ENCODE results near the gene BFSP1. TPM values are rescaled to one million over a fixed set of nuclear protein-coding genes. Genes with fewer than 3 reads are reported as not detected.

Gene BFSP1
- total RNA-seq, 2 experiments from 2014 or later = 2.0 to 2.2 TPM

DNA sequence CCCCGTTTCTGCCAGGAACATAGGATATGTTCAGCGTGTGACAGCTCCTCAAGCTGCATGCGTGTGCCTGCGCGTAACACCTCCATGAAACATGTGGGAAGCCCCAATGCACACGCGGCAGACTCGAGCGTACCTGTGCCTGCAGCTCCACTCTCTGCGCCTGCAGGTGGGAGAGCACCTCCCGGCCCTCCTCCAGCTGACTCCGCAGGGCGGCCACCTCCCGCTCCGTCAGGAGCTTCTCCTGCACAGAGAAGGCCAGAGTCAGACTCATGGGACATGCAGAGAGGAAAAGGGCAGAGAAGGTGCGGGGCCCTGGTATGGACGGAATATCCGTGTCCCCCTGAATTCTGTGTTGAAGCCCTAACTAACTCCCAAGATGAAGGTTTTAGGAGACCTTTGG, 22.4 kb downstream of the BFSP1 start:
- ChIA-PET POLR2A (no interaction called here), CTCF (interaction anchor here (1.3 kb wide), 1 partner anchor 15 kb away, joined by 3 read pairs; no protein-coding TSS in a partner anchor)
- H3K36me3 Mint-ChIP-seq (ENCODE audit: low read depth) = peaks cover 3% of the 10 kb centered on the region
- peaks cover 15% of the 10 kb centered on the region for H3K27me3 Mint-ChIP-seq
- no peak overlapping the region for H3K4me3 Mint-ChIP-seq
- no peak overlapping the region for H3K27ac Mint-ChIP-seq
- peaks cover 54% of the 10 kb centered on the region for H3K4me1 Mint-ChIP-seq
- H3K9me3 Mint-ChIP-seq = no peaks in the 10 kb centered on the region
- DNase-seq = no peak

DNA sequence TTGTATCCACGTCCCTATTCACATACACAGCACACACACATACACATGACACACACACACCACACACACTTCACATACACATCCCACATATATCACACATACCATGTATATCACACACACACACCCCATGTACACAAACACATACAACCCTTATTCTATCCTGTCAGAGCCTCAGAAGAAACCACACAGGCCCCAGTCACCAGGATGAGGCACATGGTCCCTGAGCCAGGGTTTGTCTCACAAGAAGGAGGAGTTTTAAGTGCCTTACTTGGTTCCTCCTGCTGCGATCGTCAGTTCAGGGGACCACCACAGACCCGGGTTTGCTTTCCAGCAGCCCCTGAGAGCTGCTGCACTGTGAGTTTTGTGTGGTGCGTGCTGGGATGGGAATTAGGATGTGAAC, 23.6 kb downstream of the BFSP1 start:
- CTCF ChIA-PET = no interaction called here
- Mint-ChIP-seq H3K27me3 (peaks cover 14% of the 10 kb centered on the region), H3K9me3 (no peaks in the 10 kb centered on the region), H3K36me3 (ENCODE audit: low read depth) (peaks cover 8% of the 10 kb centered on the region), H3K4me3 (no peak overlapping the region), H3K27ac (peak overlapping the region; percentile 3), H3K4me1 (peaks cover 65% of the 10 kb centered on the region)
- POLR2A ChIA-PET = no interaction called here
- no peak for DNase-seq

DNA sequence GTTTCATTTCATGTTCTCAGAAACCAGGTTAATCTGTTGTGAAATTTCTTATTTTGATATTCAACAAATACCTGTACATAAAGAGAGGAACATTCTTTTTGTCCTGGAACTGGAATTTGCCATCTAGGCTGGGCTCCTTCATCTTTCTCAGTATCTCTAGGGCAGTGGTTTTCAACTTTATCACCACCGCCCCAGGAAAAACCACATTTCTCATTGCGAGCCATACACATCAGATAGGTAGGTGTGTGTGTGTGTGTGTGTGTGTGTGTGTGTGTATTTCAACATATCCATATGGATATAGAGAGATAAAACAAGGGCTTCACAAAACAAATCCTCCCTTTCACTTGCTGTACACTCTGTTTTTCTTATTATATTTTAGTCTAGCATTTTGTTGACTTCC, 24.1 kb downstream of the BFSP1 start:
- Mint-ChIP-seq H3K36me3 (ENCODE audit: low read depth) (peaks cover 8% of the 10 kb centered on the region), H3K9me3 (no peaks in the 10 kb centered on the region), H3K27me3 (peaks cover 14% of the 10 kb centered on the region), H3K4me1 (peaks cover 69% of the 10 kb centered on the region), H3K4me3 (no peak overlapping the region), H3K27ac (peak overlapping the region; percentile 3)
- POLR2A ChIA-PET = no interaction called here
- CTCF ChIA-PET = interaction anchor here (0.5 kb wide), 1 partner anchor 351 kb away, joined by 3 read pairs; no protein-coding TSS in a partner anchor
- DNase-seq = no peak

DNA sequence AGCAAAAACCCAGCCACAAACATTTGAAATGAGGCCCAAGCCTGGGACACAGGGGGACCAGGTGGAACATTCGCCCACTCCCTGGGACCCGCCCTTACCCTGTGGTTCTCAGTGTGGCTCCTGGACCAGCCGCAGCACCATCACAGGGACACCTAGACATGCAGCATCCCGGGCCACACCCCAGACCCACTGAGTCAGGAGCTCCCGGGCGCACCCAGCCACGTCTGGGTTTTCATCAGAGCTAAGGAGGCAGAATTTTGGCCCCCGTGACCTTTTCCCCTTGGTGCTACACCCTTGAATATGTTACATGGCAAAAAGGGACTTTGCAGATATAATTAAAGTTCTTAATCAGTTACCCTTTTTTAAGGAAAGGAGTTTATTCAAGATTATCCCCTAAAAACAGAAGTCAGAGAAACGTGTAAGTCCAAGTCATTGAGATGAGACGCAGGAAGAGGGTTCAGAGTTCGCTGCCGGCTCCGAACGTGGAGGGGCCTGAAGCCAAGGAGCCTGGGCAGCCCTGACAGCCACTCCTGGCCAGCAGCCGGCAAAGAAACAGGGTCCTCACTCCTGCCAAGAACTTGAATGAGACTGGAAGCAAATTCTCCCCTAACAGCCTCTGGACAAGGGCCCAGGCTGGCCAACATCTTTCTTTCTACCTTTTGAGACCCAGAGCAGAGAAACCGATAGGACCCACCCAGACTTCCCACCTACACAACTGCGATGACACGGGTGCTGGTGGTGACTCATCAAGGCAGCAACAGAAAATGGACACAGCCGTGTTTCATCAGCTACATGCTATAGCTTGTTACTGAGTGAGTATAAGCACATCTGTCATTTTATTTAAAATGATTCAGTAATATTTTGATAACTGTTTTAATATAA, 25.3 kb downstream of the BFSP1 start:
- DNase-seq = peak; percentile 23
- Mint-ChIP-seq H3K4me1 (peaks cover 61% of the 10 kb centered on the region), H3K27me3 (peaks cover 16% of the 10 kb centered on the region), H3K9me3 (no peaks in the 10 kb centered on the region), H3K4me3 (peak overlapping the region; percentile 77), H3K36me3 (ENCODE audit: low read depth) (peaks cover 6% of the 10 kb centered on the region), H3K27ac (peak overlapping the region; percentile 95)
- POLR2A ChIA-PET = no interaction called here
- CTCF ChIA-PET = interaction anchor here (0.7 to 3.1 kb wide), 15 partner anchors 8 to 784 kb away, joined by 3 to 15 read pairs (median 3); partner anchors contain the start of gene BFSP1

GRCh38 chr20:17504898-17505635, 26.1 kb downstream of the BFSP1 start:
- Mint-ChIP-seq H3K4me3 (peak overlapping the region; percentile 77), H3K36me3 (ENCODE audit: low read depth) (peaks cover 6% of the 10 kb centered on the region), H3K9me3 (no peaks in the 10 kb centered on the region), H3K27me3 (peaks cover 14% of the 10 kb centered on the region), H3K4me1 (peaks cover 58% of the 10 kb centered on the region), H3K27ac (peak overlapping the region; percentile 95)
- DNase-seq = peak; percentile 65
- ChIA-PET POLR2A (no interaction called here), CTCF (interaction anchor here (0.6 to 3.1 kb wide), 21 partner anchors 9 to 1024 kb away, joined by 3 to 15 read pairs (median 3); partner anchors contain the start of gene BFSP1)

DNA sequence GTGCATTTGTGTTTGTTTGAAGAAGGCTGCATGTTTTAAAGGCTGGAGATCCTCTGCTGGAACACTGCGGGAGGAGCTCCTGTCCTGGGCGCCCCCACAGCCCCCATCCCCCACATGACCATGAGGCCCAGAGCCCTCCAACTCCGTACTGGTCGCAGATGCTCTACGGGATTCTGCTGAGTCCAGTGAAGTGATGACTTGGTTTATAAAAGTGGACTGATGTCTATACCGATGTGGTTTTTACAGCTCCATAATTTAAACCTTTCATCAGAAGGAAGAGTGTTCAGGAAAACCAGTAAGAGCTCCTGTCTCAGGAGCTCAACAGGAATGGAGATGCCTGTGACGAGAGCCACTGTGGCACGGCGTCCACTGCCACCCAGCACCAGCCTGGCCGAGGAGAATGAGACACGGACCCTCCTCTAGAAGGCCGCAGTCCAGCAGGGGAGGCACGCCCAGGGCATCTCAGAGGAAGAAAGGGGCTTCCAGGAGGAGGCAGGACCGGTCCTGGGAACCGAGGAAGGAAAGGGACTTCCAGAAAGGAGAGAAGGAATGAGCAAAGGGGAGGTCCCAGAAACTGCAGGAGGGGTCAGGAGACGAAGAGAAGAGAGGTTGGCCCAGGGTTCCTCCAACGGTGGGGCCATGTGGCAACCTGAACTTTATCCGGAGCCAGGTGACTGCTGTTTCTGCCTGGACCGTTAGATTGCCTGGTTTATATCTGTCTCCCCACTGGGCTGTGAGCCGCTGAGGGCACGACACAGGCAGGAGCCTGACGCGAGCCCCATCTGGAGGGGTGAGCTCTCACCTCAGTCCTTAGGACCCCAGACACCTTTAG, 26.9 kb downstream of the BFSP1 start:
- Mint-ChIP-seq H3K36me3 (ENCODE audit: low read depth) (peaks cover 6% of the 10 kb centered on the region), H3K4me3 (peak overlapping the region; percentile 77), H3K27ac (peak overlapping the region; percentile 95), H3K27me3 (peaks cover 9% of the 10 kb centered on the region), H3K4me1 (peaks cover 58% of the 10 kb centered on the region), H3K9me3 (no peaks in the 10 kb centered on the region)
- DNase-seq = peak; percentile 27
- ChIA-PET CTCF (interaction anchor here (0.6 to 3.1 kb wide), 15 partner anchors 9 to 1025 kb away, joined by 3 to 15 read pairs (median 4); no protein-coding TSS in a partner anchor), POLR2A (no interaction called here)

GRCh38 chr20:17503301-17504065, 27.7 kb downstream of the BFSP1 start:
- peaks cover 6% of the 10 kb centered on the region for H3K36me3 Mint-ChIP-seq (ENCODE audit: low read depth)
- no peaks in the 10 kb centered on the region for H3K9me3 Mint-ChIP-seq
- peaks cover 12% of the 10 kb centered on the region for H3K27me3 Mint-ChIP-seq
- ChIA-PET CTCF (interaction anchor here (0.6 to 3.1 kb wide), 4 partner anchors 10 to 495 kb away, joined by 3 to 15 read pairs (median 5); no protein-coding TSS in a partner anchor), POLR2A (no interaction called here)
- peak overlapping the region; percentile 95 for H3K27ac Mint-ChIP-seq
- DNase-seq = peak; percentile 48
- peak overlapping the region; percentile 77 for H3K4me3 Mint-ChIP-seq
- peaks cover 58% of the 10 kb centered on the region for H3K4me1 Mint-ChIP-seq

DNA sequence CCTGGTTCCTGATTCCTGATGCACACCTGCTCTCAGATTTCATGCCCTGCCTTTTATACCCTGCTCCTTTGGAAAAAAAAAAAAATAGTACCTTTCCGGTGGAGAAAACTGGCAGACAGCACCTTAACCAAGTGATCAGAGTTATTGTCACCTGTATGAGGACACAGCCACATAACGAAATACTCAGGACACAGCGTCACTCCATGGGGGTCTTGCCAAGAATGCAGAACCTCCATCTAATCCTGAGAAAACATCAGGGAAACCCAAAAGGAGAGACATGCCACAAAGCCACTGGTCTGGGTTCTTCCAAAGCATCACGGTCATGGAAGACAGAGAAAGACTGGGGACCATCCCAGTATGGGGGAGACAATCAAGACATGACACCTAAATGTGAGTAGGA, 29.1 kb downstream of the BFSP1 start:
- no peak for DNase-seq
- H3K4me3 Mint-ChIP-seq = no peak overlapping the region
- H3K36me3 Mint-ChIP-seq (ENCODE audit: low read depth) = peaks cover 6% of the 10 kb centered on the region
- no peak overlapping the region for H3K27ac Mint-ChIP-seq
- no peaks in the 10 kb centered on the region for H3K9me3 Mint-ChIP-seq
- ChIA-PET CTCF (interaction anchor here (1.7 kb wide), 1 partner anchor 120 kb away, joined by 3 read pairs; no protein-coding TSS in a partner anchor), POLR2A (no interaction called here)
- peaks cover 50% of the 10 kb centered on the region for H3K4me1 Mint-ChIP-seq
- H3K27me3 Mint-ChIP-seq = peaks cover 10% of the 10 kb centered on the region

DNA sequence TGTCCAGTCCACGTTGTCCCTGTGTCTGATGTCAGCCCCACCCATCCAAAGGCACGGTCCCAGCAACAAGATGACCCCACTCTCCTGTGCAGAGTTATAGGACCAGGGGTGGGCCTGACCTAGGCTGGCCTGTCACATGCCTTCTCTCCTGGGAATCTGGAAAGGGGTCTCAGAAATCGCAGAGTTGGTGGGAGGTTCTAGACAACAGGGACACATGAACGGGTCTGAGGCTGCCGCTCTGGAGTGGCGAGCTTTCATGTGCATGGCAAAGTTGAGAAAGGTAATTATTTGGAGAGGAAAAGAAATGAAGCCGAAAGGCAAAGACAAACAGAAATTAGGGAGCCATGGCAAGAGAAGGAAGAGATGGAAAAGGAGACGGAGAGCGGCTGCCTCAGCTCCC, 29.5 kb downstream of the BFSP1 start:
- ChIA-PET CTCF (interaction anchor here (1.7 to 1.8 kb wide), 2 partner anchors 120 to 437 kb away, joined by 3 to 4 read pairs; no protein-coding TSS in a partner anchor), POLR2A (no interaction called here)
- peaks cover 6% of the 10 kb centered on the region for H3K36me3 Mint-ChIP-seq (ENCODE audit: low read depth)
- no peak for DNase-seq
- H3K4me1 Mint-ChIP-seq = peaks cover 46% of the 10 kb centered on the region
- no peak overlapping the region for H3K4me3 Mint-ChIP-seq
- H3K9me3 Mint-ChIP-seq = no peaks in the 10 kb centered on the region
- peaks cover 10% of the 10 kb centered on the region for H3K27me3 Mint-ChIP-seq
- no peak overlapping the region for H3K27ac Mint-ChIP-seq

DNA sequence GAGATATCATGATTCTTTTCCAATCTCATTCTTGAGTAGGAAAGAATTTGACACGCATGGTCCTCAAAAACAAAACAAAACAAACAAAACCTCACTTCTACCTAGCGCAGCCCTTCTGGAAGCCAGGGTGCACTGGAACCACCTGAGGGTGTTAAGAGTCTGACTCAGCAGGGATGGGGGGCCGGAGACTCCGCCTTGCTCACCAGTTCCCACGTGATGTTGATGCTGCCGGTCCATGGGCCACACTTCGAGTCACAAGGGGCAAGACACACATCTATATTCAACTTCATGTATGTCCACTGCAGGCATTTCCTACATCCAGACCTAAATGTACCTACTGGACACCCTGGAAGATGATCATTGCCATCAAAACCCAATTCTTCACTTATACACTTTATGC, 30.4 kb downstream of the BFSP1 start:
- ChIA-PET CTCF (interaction anchor here (0.5 to 1.8 kb wide), 3 partner anchors 121 to 438 kb away, joined by 3 to 4 read pairs (median 4); no protein-coding TSS in a partner anchor), POLR2A (no interaction called here)
- H3K27ac Mint-ChIP-seq = peak overlapping the region; percentile 41
- H3K4me3 Mint-ChIP-seq = no peak overlapping the region
- no peak for DNase-seq
- peaks cover 39% of the 10 kb centered on the region for H3K4me1 Mint-ChIP-seq
- H3K27me3 Mint-ChIP-seq = peaks cover 12% of the 10 kb centered on the region
- no peaks in the 10 kb centered on the region for H3K9me3 Mint-ChIP-seq
- peaks cover 6% of the 10 kb centered on the region for H3K36me3 Mint-ChIP-seq (ENCODE audit: low read depth)

GRCh38 chr20:17500271-17500670, 30.9 kb downstream of the BFSP1 start:
- Mint-ChIP-seq H3K9me3 (no peaks in the 10 kb centered on the region), H3K36me3 (ENCODE audit: low read depth) (peaks cover 6% of the 10 kb centered on the region), H3K4me1 (peaks cover 34% of the 10 kb centered on the region), H3K27ac (no peak overlapping the region), H3K4me3 (no peak overlapping the region), H3K27me3 (peaks cover 12% of the 10 kb centered on the region)
- no peak for DNase-seq
- ChIA-PET POLR2A (no interaction called here), CTCF (interaction anchor here (0.5 to 1.8 kb wide), 3 partner anchors 121 to 439 kb away, joined by 3 to 4 read pairs (median 4); no protein-coding TSS in a partner anchor)
